Measurements from ENCODE around the gene ITGB5. TPM values are rescaled to one million over a fixed set of nuclear protein-coding genes. Genes with fewer than 3 reads are reported as not detected.

The ITGB5 gene
- total and polyA plus RNA-seq, 2 donors (not counting 1 experiment from before 2014, with no cell fraction given), result 0.15 to 0.54 TPM

- Mint-ChIP-seq H3K9me3 (ENCODE audit: insufficient read depth) (no peaks in the 10 kb centered on the region), H3K4me3 (no peak overlapping the region), H3K27ac (no peak overlapping the region), H3K27me3 (peaks cover 18% of the 10 kb centered on the region), H3K4me1 (no peaks in the 10 kb centered on the region)
- POLR2A ChIA-PET, result no interaction called here
- Histone ChIP-seq H3K27ac (ENCODE audit: low read length in 2 of 2) (no peak overlapping the region), H3K4me3 (ENCODE audit: control extremely low read depth in 1 of 5, extremely low read depth in 1 of 5, insufficient read depth in 1 of 5, low read depth in 2 of 5, low read length in 4 of 5) (no peak overlapping the region), H4K20me1 (ENCODE audit: control insufficient read depth, insufficient read depth, low read length, poor library complexity, severe bottlenecking) (no peaks in the 10 kb centered on the region), H3K79me2 (ENCODE audit: control insufficient read depth, insufficient read depth, low read length) (no peaks in the 10 kb centered on the region), H2AFZ (ENCODE audit: insufficient read depth, low read depth, low read length, poor library complexity, severe bottlenecking) (no peak overlapping the region), H3K9me3 (ENCODE audit: control extremely low read depth in 1 of 3, control insufficient read depth in 2 of 3, insufficient read depth in 1 of 3, low read length in 2 of 3) (no peaks in the 10 kb centered on the region), H3K9ac (ENCODE audit: low read length) (no peak overlapping the region), H3K27me3 (replicated peaks in 1 of 4; ENCODE audit: control extremely low read depth in 1 of 4, control insufficient read depth in 3 of 4, insufficient read depth in 4 of 4, low read length in 3 of 4) (peaks cover 0 to 4% (median 2%) of the 10 kb centered on the region in 4 experiments), H3K36me3 (replicated peaks in 1 of 2; ENCODE audit: control extremely low read depth in 1 of 2, control insufficient read depth in 1 of 2, extremely low read depth in 1 of 2, insufficient read depth in 2 of 2, low read length in 1 of 2) (no peaks in the 10 kb centered on the region), H3K4me1 (ENCODE audit: control insufficient read depth in 2 of 2, insufficient read depth in 2 of 2, low read length in 2 of 2) (no peaks in the 10 kb centered on the region), H3K4me2 (replicated peaks; ENCODE audit: low read depth, low read length, poor library complexity, severe bottlenecking) (no peak overlapping the region)
- DNase-seq (no peak), ATAC-seq (ENCODE audit: low read depth) (no peak)
- TF ChIP-seq CTCF (IDR thresholded peaks at IDR 0.05) (no peak), EZH2 (IDR thresholded peaks at IDR 0.05; ENCODE audit: borderline replicate concordance, insufficient read depth, low read depth, low read length, poor library complexity, severe bottlenecking) (no peak)
- intact Hi-C loops (cut with micrococcal nuclease), result loop anchor here (5.0 kb wide), 1 partner anchor 216 kb away; no protein-coding TSS in a partner anchor
- CTCF ChIA-PET, result interaction anchor here (0.9 to 1.2 kb wide), 2 partner anchors 10 to 655 kb away, joined by 3 to 4 read pairs; no protein-coding TSS in a partner anchor
- 100% methylated on average over 2 of the region's 4 CpGs for WGBS (ENCODE audit: insufficient coverage)
Observed at GRCh38 chr3:124926426-124927101, 39.4 kb upstream of the ITGB5 start.

GRCh38 chr3:124924741-124925140 is 37.6 kb upstream of the ITGB5 start:
- H4K20me1 ChIP-seq (ENCODE audit: control insufficient read depth, insufficient read depth, low read length, poor library complexity, severe bottlenecking), result no peaks in the 10 kb centered on the region
- no peak overlapping the region for H2AFZ ChIP-seq (ENCODE audit: insufficient read depth, low read depth, low read length, poor library complexity, severe bottlenecking)
- H3K79me2 ChIP-seq (ENCODE audit: control insufficient read depth, insufficient read depth, low read length), result no peaks in the 10 kb centered on the region
- WGBS (ENCODE audit: insufficient coverage), result no CpG with 5 or more reads among the region's 2 CpGs
- Mint-ChIP-seq H3K9me3 (ENCODE audit: insufficient read depth) (no peaks in the 10 kb centered on the region), H3K27me3 (peaks cover 20% of the 10 kb centered on the region), H3K27ac (no peak overlapping the region), H3K4me3 (no peak overlapping the region), H3K4me1 (no peaks in the 10 kb centered on the region)
- no peaks in the 10 kb centered on the region for H3K9me3 ChIP-seq (ENCODE audit: control extremely low read depth in 1 of 3, control insufficient read depth in 2 of 3, insufficient read depth in 1 of 3, low read length in 2 of 3)
- H3K27ac ChIP-seq (ENCODE audit: low read length in 2 of 2), result no peak overlapping the region
- H3K9ac ChIP-seq (ENCODE audit: low read length), result no peak overlapping the region
- H3K4me1 ChIP-seq (ENCODE audit: control insufficient read depth in 2 of 2, insufficient read depth in 2 of 2, low read length in 2 of 2), result no peaks in the 10 kb centered on the region
- no peaks in the 10 kb centered on the region for H3K36me3 ChIP-seq (replicated peaks in 1 of 2; ENCODE audit: control extremely low read depth in 1 of 2, control insufficient read depth in 1 of 2, extremely low read depth in 1 of 2, insufficient read depth in 2 of 2, low read length in 1 of 2)
- no peak overlapping the region for H3K4me3 ChIP-seq (ENCODE audit: control extremely low read depth in 1 of 5, extremely low read depth in 1 of 5, insufficient read depth in 1 of 5, low read depth in 2 of 5, low read length in 4 of 5)
- intact Hi-C loops (cut with micrococcal nuclease), result loop anchor here (5.0 kb wide), 1 partner anchor 218 kb away; no protein-coding TSS in a partner anchor
- POLR2A ChIA-PET, result no interaction called here
- no peak for ATAC-seq (ENCODE audit: low read depth)
- CTCF ChIA-PET, result interaction anchor here (1.2 to 2.1 kb wide), 5 partner anchors 8 to 516 kb away, joined by 3 to 9 read pairs (median 5); partner anchors contain the start of gene MUC13
- TF ChIP-seq CTCF (IDR thresholded peaks at IDR 0.05), result no peak
- no peak for TF ChIP-seq EZH2 (IDR thresholded peaks at IDR 0.05; ENCODE audit: borderline replicate concordance, insufficient read depth, low read depth, low read length, poor library complexity, severe bottlenecking)
- DNase-seq, result no peak
- H3K4me2 ChIP-seq (replicated peaks; ENCODE audit: low read depth, low read length, poor library complexity, severe bottlenecking), result no peak overlapping the region
- peaks cover 0 to 4% (median 2%) of the 10 kb centered on the region in 4 experiments for H3K27me3 ChIP-seq (replicated peaks in 1 of 4; ENCODE audit: control extremely low read depth in 1 of 4, control insufficient read depth in 3 of 4, insufficient read depth in 4 of 4, low read length in 3 of 4)
